ENCODE data around the gene KCNIP1. TPM values are rescaled to one million over a fixed set of nuclear protein-coding genes. Genes with fewer than 3 reads are reported as not detected.
A peak's percentile ranks its signal among the peaks of the same experiment; 100 is the strongest.

The KCNIP1 gene
- total and polyA plus RNA-seq, 9 of the 15 experiments (the other 6 are each of a cell fraction or from before 2014, with no cell fraction given): not detected

DNA sequence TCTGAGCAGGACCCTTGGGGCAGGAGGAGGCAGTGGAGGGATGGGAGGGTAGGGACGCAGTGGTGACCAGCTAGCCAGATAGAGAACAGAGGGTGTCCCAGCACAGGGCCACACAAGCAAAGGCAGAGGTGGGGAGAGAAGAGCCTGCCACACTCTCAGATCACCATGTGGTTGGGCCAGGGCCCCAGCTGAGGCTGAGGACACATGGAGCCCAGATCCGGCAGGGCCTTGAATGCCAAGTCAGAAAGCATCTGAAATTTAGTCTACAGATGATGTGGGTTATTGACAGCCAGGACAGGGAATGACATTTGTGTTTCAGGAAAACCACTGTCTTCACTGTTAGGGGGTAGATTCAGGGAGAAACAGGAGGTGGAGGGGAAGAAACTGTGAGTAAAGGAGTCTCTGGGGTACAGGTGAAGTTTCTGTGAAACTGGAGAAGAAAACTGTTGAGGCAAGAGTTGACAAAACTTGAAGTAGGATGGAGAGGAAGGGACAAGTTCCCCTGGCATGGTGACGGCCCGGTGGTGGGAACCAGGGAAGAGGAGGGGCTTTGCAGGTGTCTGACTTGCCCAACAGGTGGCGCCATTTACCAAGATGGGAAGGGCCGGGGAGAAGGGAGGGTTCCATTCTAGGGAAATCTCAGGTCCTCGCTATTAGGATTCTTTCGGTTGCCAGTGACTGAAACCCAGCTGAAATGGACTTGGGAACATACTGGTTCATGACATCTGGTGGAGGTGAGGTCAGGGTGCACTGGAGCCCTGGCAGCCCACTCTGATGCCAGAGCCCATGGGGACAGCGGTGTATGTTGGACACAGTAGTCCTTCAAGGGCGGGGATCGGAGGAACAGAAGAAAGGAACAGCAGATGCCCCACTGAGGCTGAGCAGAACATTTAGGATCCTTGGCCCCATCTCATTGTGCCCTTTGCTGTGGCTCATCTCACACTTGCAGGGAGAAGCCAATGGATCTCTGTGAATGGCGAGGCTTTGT lies 100.1 kb downstream of the KCNIP1 start:
- Histone ChIP-seq H3K4me2 (ENCODE audit: insufficient read depth, low read length) (no peak overlapping the region), H3K27me3 (ENCODE audit: control insufficient read depth in 2 of 2, insufficient read depth in 2 of 2, low read length in 2 of 2) (peaks cover 0 to 40% of the 10 kb centered on the region in 2 experiments; a peak in 1 of 5 replicates), H3K27ac (ENCODE audit: extremely low read depth, low read depth, low read length) (no peak overlapping the region), H3K9me1 (ENCODE audit: control insufficient read depth, insufficient read depth, low read length) (no peaks in the 10 kb centered on the region), H2AFZ (ENCODE audit: low read depth, low read length) (no peak overlapping the region), H3K4me1 (replicated peaks in 1 of 2; ENCODE audit: control insufficient read depth in 2 of 2, insufficient read depth in 2 of 2, low read length in 2 of 2) (no peaks in the 10 kb centered on the region), H3K36me3 (ENCODE audit: control insufficient read depth, insufficient read depth, low read length) (no peaks in the 10 kb centered on the region), H4K20me1 (replicated peaks; ENCODE audit: control insufficient read depth, insufficient read depth, low read length) (no peaks in the 10 kb centered on the region; the same call in none of the 2 replicates), H3K9ac (ENCODE audit: insufficient read depth in 1 of 2, low read depth in 2 of 2, low read length in 2 of 2) (no peak overlapping the region), H3K4me3 (no peak overlapping the region), H3K79me2 (ENCODE audit: control insufficient read depth, insufficient read depth, low read length) (no peaks in the 10 kb centered on the region), H3K9me3 (replicated peaks; ENCODE audit: control insufficient read depth, insufficient read depth, low read depth, low read length) (no peaks in the 10 kb centered on the region)
- 7% methylated on average over 12 of the region's 12 CpGs for WGBS (ENCODE audit: insufficient coverage, low coverage, missing lambda C conversion rate)
- BruUV-seq (replicated peaks): no TSS peak
- FAIRE-seq: peak; percentile 67
- POLR2A ChIA-PET: no interaction called here
- DNase-seq (ENCODE audit: extremely low read depth in 1 of 4, low spot score in 3 of 4): peak; percentile 69 to 91 (median 88)
- in situ Hi-C loops (cut with MboI) (no loop called here), intact Hi-C loops (cut with micrococcal nuclease) (loop anchor here (1.0 kb wide), 2 partner anchors 19 to 29 kb away; no protein-coding TSS in a partner anchor)
- ATAC-seq: peak; percentile 99
- CTCF ChIA-PET (ENCODE audit: low intra/inter-chr PET ratio): interaction anchor here (0.5 to 0.7 kb wide), 3 partner anchors 28 to 33 kb away, joined by 3 to 4 read pairs (median 3); no protein-coding TSS in a partner anchor
- TF ChIP-seq, protein P1, sequence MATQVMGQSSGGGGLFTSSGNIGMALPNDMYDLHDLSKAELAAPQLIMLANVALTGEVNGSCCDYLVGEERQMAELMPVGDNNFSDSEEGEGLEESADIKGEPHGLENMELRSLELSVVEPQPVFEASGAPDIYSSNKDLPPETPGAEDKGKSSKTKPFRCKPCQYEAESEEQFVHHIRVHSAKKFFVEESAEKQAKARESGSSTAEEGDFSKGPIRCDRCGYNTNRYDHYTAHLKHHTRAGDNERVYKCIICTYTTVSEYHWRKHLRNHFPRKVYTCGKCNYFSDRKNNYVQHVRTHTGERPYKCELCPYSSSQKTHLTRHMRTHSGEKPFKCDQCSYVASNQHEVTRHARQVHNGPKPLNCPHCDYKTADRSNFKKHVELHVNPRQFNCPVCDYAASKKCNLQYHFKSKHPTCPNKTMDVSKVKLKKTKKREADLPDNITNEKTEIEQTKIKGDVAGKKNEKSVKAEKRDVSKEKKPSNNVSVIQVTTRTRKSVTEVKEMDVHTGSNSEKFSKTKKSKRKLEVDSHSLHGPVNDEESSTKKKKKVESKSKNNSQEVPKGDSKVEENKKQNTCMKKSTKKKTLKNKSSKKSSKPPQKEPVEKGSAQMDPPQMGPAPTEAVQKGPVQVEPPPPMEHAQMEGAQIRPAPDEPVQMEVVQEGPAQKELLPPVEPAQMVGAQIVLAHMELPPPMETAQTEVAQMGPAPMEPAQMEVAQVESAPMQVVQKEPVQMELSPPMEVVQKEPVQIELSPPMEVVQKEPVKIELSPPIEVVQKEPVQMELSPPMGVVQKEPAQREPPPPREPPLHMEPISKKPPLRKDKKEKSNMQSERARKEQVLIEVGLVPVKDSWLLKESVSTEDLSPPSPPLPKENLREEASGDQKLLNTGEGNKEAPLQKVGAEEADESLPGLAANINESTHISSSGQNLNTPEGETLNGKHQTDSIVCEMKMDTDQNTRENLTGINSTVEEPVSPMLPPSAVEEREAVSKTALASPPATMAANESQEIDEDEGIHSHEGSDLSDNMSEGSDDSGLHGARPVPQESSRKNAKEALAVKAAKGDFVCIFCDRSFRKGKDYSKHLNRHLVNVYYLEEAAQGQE (IDR thresholded peaks at IDR 0.05; ENCODE audit: borderline replicate concordance): peak; percentile 18; the same call in 1 of the 2 replicates
- TF ChIP-seq, protein P1 (CRISPR knock-in tag; IDR thresholded peaks at IDR 0.05; ENCODE audit: low read depth): no peak
- TF ChIP-seq, protein P2, sequence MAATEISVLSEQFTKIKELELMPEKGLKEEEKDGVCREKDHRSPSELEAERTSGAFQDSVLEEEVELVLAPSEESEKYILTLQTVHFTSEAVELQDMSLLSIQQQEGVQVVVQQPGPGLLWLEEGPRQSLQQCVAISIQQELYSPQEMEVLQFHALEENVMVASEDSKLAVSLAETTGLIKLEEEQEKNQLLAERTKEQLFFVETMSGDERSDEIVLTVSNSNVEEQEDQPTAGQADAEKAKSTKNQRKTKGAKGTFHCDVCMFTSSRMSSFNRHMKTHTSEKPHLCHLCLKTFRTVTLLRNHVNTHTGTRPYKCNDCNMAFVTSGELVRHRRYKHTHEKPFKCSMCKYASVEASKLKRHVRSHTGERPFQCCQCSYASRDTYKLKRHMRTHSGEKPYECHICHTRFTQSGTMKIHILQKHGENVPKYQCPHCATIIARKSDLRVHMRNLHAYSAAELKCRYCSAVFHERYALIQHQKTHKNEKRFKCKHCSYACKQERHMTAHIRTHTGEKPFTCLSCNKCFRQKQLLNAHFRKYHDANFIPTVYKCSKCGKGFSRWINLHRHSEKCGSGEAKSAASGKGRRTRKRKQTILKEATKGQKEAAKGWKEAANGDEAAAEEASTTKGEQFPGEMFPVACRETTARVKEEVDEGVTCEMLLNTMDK (IDR thresholded peaks at IDR 0.05; ENCODE audit: borderline replicate concordance, insufficient read depth, low read depth, low read length, poor library complexity, severe bottlenecking): peak; percentile 24
- TF ChIP-seq FOXA3 (CRISPR knock-in tag; conservative IDR thresholded peaks at IDR 0.05 in 1 of 2, IDR thresholded peaks at IDR 0.05 in 1 of 2): no peak
